ENCODE results near the gene FKBP1B. TPM values are rescaled to one million over a fixed set of nuclear protein-coding genes. Genes with fewer than 3 reads are reported as not detected.

FKBP1B gene
- total and polyA plus RNA-seq, 7 donors = 0.46 to 2.7 (median 1.3) TPM

- Histone ChIP-seq H3K36me3 (ENCODE audit: insufficient read depth in 1 of 2, low read depth in 1 of 2) (no peaks in the 10 kb centered on the region), H3K9me3 (no peaks in the 10 kb centered on the region), H3K27ac (no peak overlapping the region), H3K4me1 (no peaks in the 10 kb centered on the region), H3K27me3 (ENCODE audit: insufficient read depth in 3 of 3, low read length in 2 of 3) (peaks cover 0 to 2% (median 2%) of the 10 kb centered on the region in 3 donors), H3K4me3 (no peak overlapping the region)
- no peak for DNase-seq
- intact Hi-C loops (cut with DNase I) = no loop called here
- 83 to 90% (median 86%) methylated on average over 6 of the region's 6 CpGs for WGBS, 3 donors
- no peak for TF ChIP-seq CTCF (IDR thresholded peaks at IDR 0.05)
- no peak for ATAC-seq
Observed at GRCh38 chr2:24055750-24056149, 6.2 kb downstream of the FKBP1B start.

DNA sequence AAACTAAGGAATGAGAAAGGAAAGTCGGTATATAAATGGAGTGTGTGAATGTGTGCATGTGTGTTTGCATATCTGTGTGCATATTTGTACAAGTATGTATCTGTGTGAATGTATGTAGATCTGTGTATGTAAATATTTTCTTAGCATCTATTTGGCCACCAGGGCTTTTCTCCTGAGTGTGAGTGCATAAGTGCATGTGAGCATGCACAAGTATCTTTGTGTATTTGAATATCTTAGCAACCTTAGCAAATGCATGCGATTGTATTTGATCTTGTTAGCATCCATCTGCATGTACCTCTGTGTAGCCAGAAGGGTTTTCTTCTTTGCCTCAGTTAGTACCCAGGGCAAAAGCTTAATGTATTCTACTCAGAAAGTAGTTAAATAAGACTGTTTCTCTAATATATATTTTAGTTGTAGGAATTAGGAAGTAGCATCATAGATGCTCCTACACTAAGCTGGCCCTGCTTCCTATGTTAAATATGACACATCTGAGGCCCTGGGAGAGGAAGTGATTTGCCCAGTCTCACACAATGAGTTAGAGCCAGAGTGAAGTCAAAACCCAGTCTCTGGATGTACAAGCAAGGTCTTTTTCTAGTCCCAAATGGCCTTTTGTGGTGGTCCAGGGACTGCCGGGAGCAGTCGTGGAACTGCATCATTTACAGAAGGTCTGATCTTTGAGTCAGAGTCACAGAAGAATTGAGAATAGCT lies 9.2 kb downstream of the FKBP1B start:
- H3K27me3 ChIP-seq (ENCODE audit: insufficient read depth in 3 of 3, low read length in 2 of 3) = no peaks in the 10 kb centered on the region
- TF ChIP-seq CTCF (IDR thresholded peaks at IDR 0.05) = no peak
- ATAC-seq (no peak), DNase-seq (no peak)
- H3K9me3 ChIP-seq = no peaks in the 10 kb centered on the region
- no peaks in the 10 kb centered on the region for H3K4me1 ChIP-seq
- H3K36me3 ChIP-seq (ENCODE audit: insufficient read depth in 1 of 2, low read depth in 1 of 2) = no peaks in the 10 kb centered on the region
- H3K4me3 ChIP-seq = no peak overlapping the region
- 84 to 91% (median 87%) methylated on average over 4 of the region's 4 CpGs for WGBS, 3 donors
- intact Hi-C loops (cut with DNase I) = no loop called here
- no peak overlapping the region for H3K27ac ChIP-seq

DNA sequence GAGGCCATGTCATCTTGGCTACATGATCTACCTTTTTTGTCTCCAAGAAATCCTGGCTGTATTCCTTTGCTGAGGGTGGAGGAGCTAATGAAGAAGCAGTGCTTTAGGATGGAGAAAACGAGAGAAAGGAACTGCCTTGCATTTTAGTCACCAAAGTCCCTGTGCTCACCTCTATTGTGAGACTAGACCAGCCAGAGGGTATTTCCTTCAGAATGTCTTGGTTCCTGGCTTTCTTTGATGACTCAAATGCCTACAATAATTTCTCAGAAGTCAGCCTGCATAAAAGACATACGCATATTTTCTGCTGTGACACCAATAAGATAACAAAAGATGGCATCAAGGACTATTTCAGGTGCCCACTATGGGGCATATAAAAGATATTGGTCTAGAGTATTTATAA lies 15.8 kb downstream of the FKBP1B start:
- Histone ChIP-seq H3K4me1 (no peaks in the 10 kb centered on the region), H3K27ac (no peak overlapping the region), H3K4me3 (no peak overlapping the region), H3K36me3 (ENCODE audit: insufficient read depth in 1 of 2, low read depth in 1 of 2) (peaks cover 0 to 44% of the 10 kb centered on the region in 2 donors), H3K27me3 (ENCODE audit: insufficient read depth in 3 of 3, low read length in 2 of 3) (no peaks in the 10 kb centered on the region), H3K9me3 (no peaks in the 10 kb centered on the region)
- ATAC-seq (no peak), DNase-seq (no peak)
- intact Hi-C loops (cut with DNase I) = no loop called here
- WGBS, 3 donors = 80 to 88% (median 87%) methylated on average over 2 of the region's 2 CpGs
- TF ChIP-seq CTCF (IDR thresholded peaks at IDR 0.05) = no peak

GRCh38 chr2:24072259-24072658 lies 22.7 kb downstream of the FKBP1B start:
- Histone ChIP-seq H3K4me1 (peaks cover under 1% of the 10 kb centered on the region), H3K27me3 (ENCODE audit: insufficient read depth in 3 of 3, low read length in 2 of 3) (no peaks in the 10 kb centered on the region), H3K9me3 (no peaks in the 10 kb centered on the region), H3K36me3 (ENCODE audit: insufficient read depth in 1 of 2, low read depth in 1 of 2) (peaks cover 3 to 62% of the 10 kb centered on the region in 2 donors), H3K27ac (no peak overlapping the region), H3K4me3 (no peak overlapping the region)
- ATAC-seq (no peak), DNase-seq (no peak)
- intact Hi-C loops (cut with DNase I) = no loop called here
- 84 to 95% (median 86%) methylated on average over 4 of the region's 4 CpGs for WGBS, 3 donors
- no peak for TF ChIP-seq CTCF (IDR thresholded peaks at IDR 0.05)

GRCh38 chr2:24073816-24074215 lies 24.3 kb downstream of the FKBP1B start:
- 88 to 90% (median 89%) methylated on average over 6 of the region's 6 CpGs for WGBS, 3 donors
- Histone ChIP-seq H3K9me3 (no peaks in the 10 kb centered on the region), H3K4me1 (peaks cover 7% of the 10 kb centered on the region), H3K27ac (no peak overlapping the region), H3K36me3 (ENCODE audit: insufficient read depth in 1 of 2, low read depth in 1 of 2) (peaks cover 3 to 48% of the 10 kb centered on the region in 2 donors), H3K27me3 (ENCODE audit: insufficient read depth in 3 of 3, low read length in 2 of 3) (no peaks in the 10 kb centered on the region), H3K4me3 (no peak overlapping the region)
- ATAC-seq (no peak), DNase-seq (no peak)
- no peak for TF ChIP-seq CTCF (IDR thresholded peaks at IDR 0.05)
- intact Hi-C loops (cut with DNase I) = no loop called here
